Glutamatergic neuron (in vitro differentiated cells): Measurements from ENCODE around the gene PCOLCE2. TPM values are rescaled to one million over a fixed set of nuclear protein-coding genes. Genes with fewer than 3 reads are reported as not detected.

Source experiments
- DNase-seq: peaks from one replicate; pipeline ENCODE4 v3.0.0; 2022
- H3K27ac Mint-ChIP-seq: one replicate; pipeline ENCODE4 v1.8.0; 2020; ENCODE audit warnings: mild to moderate bottlenecking, mixed read lengths, inconsistent platforms; ENCODE audit not compliant: unreplicated experiment
- H3K27me3 Mint-ChIP-seq: one replicate; pipeline ENCODE4 v1.8.0; 2020; ENCODE audit warnings: mild to moderate bottlenecking, moderate library complexity, mixed read lengths, inconsistent platforms; ENCODE audit not compliant: unreplicated experiment
- H3K36me3 Mint-ChIP-seq: one replicate; pipeline ENCODE4 v1.8.0; 2020; ENCODE audit warnings: mild to moderate bottlenecking, mixed read lengths, inconsistent platforms; ENCODE audit not compliant: unreplicated experiment
- H3K4me1 Mint-ChIP-seq: one replicate; pipeline ENCODE4 v1.8.0; 2020; ENCODE audit warnings: mild to moderate bottlenecking, low read depth, mixed read lengths, inconsistent platforms; ENCODE audit not compliant: unreplicated experiment
- H3K4me3 Mint-ChIP-seq: one replicate; pipeline ENCODE4 v1.8.0; 2020; ENCODE audit warnings: mild to moderate bottlenecking, mixed read lengths, inconsistent platforms; ENCODE audit not compliant: unreplicated experiment
- H3K9me3 Mint-ChIP-seq: one replicate; pipeline ENCODE4 v1.8.0; 2020; ENCODE audit warnings: mild to moderate bottlenecking, moderate library complexity, mixed read lengths, inconsistent platforms; ENCODE audit not compliant: unreplicated experiment
- total RNA-seq: library from RNA; stranded (reverse); fragmentation: NEBNext Ultra II Directional; extraction: Animal tissue kit (Norgen Biotek cat#: 25700); gene quantifications from one replicate; pipeline ENCODE4 v1.2.1, GENCODE V29; 2021; ENCODE audit not compliant: unreplicated experiment
- TF ChIP-seq, protein P1 (sequence below): fragments of 200-600 bp; sonication (generic); IDR thresholded peaks from one replicate; pipeline ENCODE4 v1.5.0; 2021; ENCODE audit not compliant: partially characterized antibody, unreplicated experiment

The PCOLCE2 gene
- total RNA-seq, 1 donor from 2014 or later = 33.4 TPM

DNA sequence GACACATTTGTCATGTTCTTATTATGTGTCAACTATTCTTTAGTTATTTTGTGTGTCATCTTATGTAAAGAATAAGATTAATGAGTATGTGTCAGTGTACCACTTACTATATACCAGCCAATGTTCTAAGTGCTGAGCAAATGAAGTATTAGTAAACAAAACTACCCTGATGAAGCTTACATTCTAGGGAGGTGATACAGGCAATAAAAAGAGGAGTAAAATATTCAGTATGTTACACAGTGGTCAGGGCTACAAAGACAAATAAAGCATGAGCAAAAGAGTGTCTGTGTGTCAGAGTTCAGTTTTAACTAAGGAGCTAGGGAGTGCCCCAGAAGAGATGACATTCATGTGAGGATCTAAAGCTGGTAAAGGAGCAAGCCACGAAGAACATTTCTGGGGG lies 86.0 kb downstream of the PCOLCE2 start:
- H3K27me3 Mint-ChIP-seq = no peaks in the 10 kb centered on the region
- TF ChIP-seq, protein P1, sequence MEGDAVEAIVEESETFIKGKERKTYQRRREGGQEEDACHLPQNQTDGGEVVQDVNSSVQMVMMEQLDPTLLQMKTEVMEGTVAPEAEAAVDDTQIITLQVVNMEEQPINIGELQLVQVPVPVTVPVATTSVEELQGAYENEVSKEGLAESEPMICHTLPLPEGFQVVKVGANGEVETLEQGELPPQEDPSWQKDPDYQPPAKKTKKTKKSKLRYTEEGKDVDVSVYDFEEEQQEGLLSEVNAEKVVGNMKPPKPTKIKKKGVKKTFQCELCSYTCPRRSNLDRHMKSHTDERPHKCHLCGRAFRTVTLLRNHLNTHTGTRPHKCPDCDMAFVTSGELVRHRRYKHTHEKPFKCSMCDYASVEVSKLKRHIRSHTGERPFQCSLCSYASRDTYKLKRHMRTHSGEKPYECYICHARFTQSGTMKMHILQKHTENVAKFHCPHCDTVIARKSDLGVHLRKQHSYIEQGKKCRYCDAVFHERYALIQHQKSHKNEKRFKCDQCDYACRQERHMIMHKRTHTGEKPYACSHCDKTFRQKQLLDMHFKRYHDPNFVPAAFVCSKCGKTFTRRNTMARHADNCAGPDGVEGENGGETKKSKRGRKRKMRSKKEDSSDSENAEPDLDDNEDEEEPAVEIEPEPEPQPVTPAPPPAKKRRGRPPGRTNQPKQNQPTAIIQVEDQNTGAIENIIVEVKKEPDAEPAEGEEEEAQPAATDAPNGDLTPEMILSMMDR = no peak
- no peaks in the 10 kb centered on the region for H3K9me3 Mint-ChIP-seq
- no peak overlapping the region for H3K27ac Mint-ChIP-seq
- no peak for DNase-seq
- H3K4me1 Mint-ChIP-seq = no peaks in the 10 kb centered on the region
- no peaks in the 10 kb centered on the region for H3K36me3 Mint-ChIP-seq
- no peak overlapping the region for H3K4me3 Mint-ChIP-seq

DNA sequence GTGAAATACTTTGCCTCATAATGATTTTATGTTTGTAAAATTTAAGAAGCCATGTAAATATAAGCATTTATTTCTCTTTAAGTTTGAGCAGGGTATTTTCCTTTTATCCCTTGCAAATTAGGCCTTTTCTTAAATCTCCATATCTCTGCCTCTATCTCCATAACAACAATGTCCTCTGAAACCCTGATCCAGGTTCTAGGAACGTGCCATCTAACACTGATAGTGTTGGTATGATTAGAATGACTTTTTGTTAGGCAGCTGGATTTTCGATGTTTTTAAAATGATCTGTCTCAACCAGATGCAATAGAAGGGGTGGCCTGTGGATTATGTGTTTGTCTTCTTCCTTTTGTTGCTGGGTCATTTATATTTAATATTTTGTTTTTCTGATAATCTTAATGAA lies 87.1 kb downstream of the PCOLCE2 start:
- H3K4me3 Mint-ChIP-seq = no peak overlapping the region
- TF ChIP-seq, protein P1 = no peak
- H3K27ac Mint-ChIP-seq = no peak overlapping the region
- H3K9me3 Mint-ChIP-seq = no peaks in the 10 kb centered on the region
- no peaks in the 10 kb centered on the region for H3K27me3 Mint-ChIP-seq
- H3K36me3 Mint-ChIP-seq = no peaks in the 10 kb centered on the region
- H3K4me1 Mint-ChIP-seq = no peaks in the 10 kb centered on the region
- no peak for DNase-seq

DNA sequence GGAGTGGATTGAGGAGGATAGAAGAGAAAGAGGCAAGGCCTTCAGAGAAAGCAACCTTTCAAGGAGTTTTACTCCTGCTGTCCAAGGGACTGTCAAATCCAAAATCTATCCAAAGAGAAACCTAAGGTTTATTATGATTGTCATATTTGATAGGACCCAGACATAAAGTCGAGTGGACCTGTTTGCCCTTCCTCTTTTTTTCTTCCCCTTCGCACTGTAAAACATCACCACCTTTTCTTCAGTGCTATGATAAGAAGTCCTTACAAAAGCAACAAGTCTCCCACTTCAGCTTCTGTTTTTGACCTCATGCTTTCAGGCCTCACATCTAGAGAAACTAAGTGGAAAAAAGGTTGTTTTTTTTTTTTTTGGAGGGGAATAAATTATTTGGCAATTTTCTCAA lies 92.1 kb downstream of the PCOLCE2 start:
- no peak overlapping the region for H3K4me3 Mint-ChIP-seq
- H3K9me3 Mint-ChIP-seq = no peaks in the 10 kb centered on the region
- H3K27ac Mint-ChIP-seq = no peak overlapping the region
- no peak for DNase-seq
- H3K4me1 Mint-ChIP-seq = peaks cover 8% of the 10 kb centered on the region
- no peaks in the 10 kb centered on the region for H3K27me3 Mint-ChIP-seq
- TF ChIP-seq, protein P1 = no peak
- H3K36me3 Mint-ChIP-seq = no peaks in the 10 kb centered on the region

DNA sequence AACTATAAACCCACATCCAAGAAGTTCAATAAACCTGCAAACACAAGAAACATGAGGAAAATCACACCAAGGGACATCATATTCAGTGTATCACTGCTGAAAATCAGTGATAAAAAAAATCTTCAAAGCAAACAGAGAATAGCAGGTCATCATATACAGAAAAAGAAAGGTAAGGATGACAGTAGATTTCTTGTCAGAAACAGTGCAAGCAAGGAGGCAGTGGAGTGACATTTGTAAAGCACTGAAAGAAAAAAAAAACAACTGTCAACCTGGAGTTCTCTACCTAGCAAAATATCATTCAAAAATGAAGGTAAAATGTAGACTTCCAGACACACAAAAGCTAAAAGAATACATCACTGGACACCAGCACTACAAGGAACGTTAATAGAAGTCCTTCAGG lies 93.6 kb downstream of the PCOLCE2 start:
- H3K4me1 Mint-ChIP-seq = peaks cover 8% of the 10 kb centered on the region
- H3K36me3 Mint-ChIP-seq = no peaks in the 10 kb centered on the region
- H3K9me3 Mint-ChIP-seq = no peaks in the 10 kb centered on the region
- no peak overlapping the region for H3K27ac Mint-ChIP-seq
- DNase-seq = no peak
- H3K4me3 Mint-ChIP-seq = no peak overlapping the region
- TF ChIP-seq, protein P1 = no peak
- no peaks in the 10 kb centered on the region for H3K27me3 Mint-ChIP-seq

DNA sequence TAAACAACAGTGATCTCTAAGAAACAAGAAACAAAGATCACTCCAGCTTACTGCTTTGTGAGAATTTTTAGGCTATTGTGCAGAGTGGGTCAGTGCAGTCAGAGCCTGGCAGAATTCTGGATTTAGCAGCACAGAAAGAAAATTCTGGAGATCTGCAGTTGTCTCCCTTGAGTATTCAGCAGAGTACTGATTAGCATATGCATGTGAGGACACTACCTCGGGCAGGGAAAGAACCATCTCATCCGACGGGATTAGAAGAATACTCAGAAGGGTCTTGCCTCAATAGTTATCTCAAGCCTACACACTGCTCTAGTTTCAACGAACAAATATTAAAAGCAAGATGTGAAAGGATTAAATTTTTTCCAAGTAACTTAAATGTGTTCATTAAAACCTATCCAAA lies 94.4 kb downstream of the PCOLCE2 start:
- Mint-ChIP-seq H3K36me3 (no peaks in the 10 kb centered on the region), H3K4me1 (peaks cover 8% of the 10 kb centered on the region), H3K27ac (no peak overlapping the region), H3K27me3 (no peaks in the 10 kb centered on the region), H3K4me3 (no peak overlapping the region), H3K9me3 (no peaks in the 10 kb centered on the region)
- TF ChIP-seq, protein P1 = no peak
- DNase-seq = no peak
